ENCODE data around the gene HIP1. TPM values are rescaled to one million over a fixed set of nuclear protein-coding genes. Genes with fewer than 3 reads are reported as not detected.

Gene HIP1
- total RNA-seq, 4 donors from 2014 or later, result 12.6 to 43.3 (median 31.1) TPM

DNA sequence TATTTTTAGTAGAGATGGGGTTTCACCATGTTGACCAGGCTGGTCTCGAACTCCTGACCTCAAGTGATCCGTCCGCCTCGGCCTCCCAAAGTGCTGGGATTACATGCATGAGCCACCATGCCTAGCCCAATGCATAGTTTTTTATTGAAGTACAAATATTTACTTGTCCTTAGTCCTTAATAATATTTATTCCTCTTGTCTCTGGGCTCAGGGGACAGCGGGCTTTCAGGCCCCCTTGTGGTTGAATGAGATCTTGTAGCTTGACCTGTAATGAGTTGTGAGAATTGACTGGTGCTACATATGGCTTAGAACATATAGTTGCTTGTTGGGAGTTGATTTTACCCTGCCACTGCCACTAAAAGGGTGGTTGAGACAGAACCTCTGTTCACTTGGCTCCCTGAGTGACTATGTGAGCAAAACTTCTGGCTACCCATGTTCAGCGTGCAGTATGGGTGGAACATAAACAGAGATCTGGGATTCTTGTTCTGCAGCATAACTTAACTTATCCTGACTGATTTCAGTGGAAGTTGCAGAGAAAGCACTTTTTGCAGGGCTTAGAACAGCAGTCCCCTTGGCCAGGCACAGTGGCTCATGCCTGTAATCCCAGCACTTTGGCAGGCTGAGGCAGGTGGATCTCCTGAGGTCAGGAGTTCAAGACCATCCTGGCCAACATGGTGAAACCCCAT lies 18.4 kb upstream of the HIP1 start:
- TF ChIP-seq, protein P1, sequence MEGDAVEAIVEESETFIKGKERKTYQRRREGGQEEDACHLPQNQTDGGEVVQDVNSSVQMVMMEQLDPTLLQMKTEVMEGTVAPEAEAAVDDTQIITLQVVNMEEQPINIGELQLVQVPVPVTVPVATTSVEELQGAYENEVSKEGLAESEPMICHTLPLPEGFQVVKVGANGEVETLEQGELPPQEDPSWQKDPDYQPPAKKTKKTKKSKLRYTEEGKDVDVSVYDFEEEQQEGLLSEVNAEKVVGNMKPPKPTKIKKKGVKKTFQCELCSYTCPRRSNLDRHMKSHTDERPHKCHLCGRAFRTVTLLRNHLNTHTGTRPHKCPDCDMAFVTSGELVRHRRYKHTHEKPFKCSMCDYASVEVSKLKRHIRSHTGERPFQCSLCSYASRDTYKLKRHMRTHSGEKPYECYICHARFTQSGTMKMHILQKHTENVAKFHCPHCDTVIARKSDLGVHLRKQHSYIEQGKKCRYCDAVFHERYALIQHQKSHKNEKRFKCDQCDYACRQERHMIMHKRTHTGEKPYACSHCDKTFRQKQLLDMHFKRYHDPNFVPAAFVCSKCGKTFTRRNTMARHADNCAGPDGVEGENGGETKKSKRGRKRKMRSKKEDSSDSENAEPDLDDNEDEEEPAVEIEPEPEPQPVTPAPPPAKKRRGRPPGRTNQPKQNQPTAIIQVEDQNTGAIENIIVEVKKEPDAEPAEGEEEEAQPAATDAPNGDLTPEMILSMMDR (IDR thresholded peaks at IDR 0.05; ENCODE audit: low read depth), result no peak

DNA sequence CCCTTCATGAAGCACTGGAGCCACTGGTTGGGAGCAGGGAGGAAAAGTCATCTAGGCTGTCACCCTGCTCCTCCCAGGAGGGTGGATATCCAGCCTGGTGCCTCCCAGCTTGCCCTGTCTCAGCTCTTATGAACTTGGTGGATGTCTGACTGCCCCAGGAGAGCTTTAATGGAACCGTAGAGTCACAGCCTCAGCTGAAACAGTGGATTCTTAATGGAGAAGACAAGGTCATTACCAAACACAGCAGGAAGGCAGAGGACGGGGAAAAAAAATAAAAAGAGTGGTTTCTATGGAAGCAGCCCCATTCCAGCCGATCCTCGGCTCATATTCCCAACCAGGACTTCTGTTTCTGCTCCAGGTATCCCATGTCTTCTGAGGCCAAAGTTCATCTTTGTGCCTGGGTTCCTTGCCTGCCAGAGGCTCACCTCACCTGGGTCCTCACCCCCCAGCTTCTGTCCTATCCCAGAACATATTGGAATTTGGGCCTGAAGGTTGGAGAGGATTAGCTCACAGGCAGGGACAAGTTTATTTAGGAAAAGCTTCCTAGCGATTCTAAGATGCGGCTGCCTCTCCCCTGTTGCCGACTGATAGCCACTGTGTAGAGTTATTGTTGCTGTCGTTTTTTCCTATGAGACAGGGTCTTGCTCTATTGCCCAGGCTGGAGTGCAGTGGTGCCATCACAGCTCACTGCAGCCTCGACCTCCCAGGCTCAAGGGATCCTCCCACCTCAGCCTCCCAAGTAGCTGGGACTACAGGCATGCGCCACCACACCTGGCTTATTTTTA lies 17.7 kb upstream of the HIP1 start:
- TF ChIP-seq, protein P1 (IDR thresholded peaks at IDR 0.05; ENCODE audit: low read depth), result no peak

DNA sequence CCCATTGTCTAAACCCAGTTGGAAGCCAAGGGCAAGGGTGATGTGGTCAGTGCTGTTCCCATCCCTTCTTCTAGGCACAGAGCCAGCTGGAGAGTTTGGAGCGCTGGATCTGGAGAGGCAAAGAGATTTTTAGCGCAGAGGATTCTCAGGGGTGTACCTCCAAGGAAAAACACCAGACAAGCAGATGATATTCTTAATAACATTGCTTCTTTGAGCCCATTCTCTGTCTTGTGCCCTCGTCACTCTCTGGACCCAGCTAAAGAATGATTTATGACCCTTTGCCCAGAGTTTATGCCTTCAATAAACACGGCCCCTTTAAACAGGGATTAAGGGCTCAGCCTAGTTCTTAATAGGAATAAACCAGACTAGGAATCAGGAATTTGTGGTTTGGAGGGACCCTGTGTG lies 4.7 kb upstream of the HIP1 start:
- TF ChIP-seq, protein P1 (IDR thresholded peaks at IDR 0.05; ENCODE audit: low read depth), result no peak

- TF ChIP-seq, protein P1 (IDR thresholded peaks at IDR 0.05; ENCODE audit: low read depth), result no peak
Measured at GRCh38 chr7:75740846-75741497, 2.2 kb upstream of the HIP1 start.

DNA sequence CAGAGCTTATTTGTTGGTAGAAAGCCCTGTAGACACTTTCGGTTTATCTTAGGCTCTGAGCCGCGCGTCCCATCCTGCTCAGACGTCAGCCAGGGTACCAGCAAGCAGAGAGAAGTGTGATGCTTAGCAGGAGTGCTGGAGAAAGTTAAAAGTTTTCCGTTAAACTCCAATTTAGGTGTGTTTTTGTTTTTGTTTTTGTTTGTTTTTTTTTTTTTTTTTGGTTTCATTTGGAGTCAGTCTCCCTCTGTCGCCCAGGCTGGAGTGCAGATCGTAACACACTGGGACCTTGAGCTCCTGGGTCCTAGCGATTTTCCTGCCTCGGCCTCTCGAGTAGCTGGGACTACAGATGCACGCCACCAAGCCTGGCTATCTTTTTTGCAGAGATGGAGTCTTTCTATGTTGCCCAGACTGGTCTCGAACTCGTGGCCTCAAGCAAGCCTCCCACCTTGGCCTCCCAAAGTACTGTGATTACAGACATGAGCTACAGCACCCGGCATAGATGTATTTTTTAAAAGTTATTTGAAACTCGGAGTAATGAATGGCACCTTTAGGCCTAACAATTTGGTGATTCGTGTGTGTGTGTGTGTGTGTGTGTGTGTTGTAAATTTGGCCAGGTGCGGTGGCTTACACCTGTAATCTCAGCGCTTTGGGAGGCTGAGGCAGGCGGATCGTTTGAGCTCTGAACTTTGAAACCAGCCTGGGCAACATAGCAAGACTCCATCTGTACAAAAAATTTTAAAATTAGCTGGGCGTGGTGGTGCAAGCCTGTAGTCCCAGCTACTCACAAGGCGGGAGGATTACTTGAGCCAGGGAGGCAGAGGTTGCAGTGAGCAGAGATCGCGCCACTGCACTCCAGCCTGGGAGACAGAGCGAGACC lies 1.3 kb upstream of the HIP1 start:
- TF ChIP-seq, protein P1 (IDR thresholded peaks at IDR 0.05; ENCODE audit: low read depth), result no peak

GRCh38 chr7:75738975-75739795 lies 444 bp upstream of the HIP1 start:
- TF ChIP-seq, protein P1 (IDR thresholded peaks at IDR 0.05; ENCODE audit: low read depth), result no peak
